ENCODE results near the gene PCED1A. TPM values are rescaled to one million over a fixed set of nuclear protein-coding genes. Genes with fewer than 3 reads are reported as not detected.

The PCED1A gene
- total RNA-seq, 6 donors from 2014 or later, result 28.7 to 185 (median 49.1) TPM

- no peak for ATAC-seq (ENCODE audit: low FRiP score in 2 of 2)
Observed at GRCh38 chr20:2829376-2829775, 11.1 kb downstream of the PCED1A start.

GRCh38 chr20:2826655-2827054 lies 13.8 kb downstream of the PCED1A start:
- H3K9me3 ChIP-seq, result no peaks in the 10 kb centered on the region
- H3K4me1 ChIP-seq, result peaks cover 0 to 2% (median 0%) of the 10 kb centered on the region in 4 donors
- TF ChIP-seq POLR2A (IDR thresholded peaks at IDR 0.05) (no peak), POLR2AphosphoS5 (IDR thresholded peaks at IDR 0.05) (no peak), EP300 (IDR thresholded peaks at IDR 0.05) (no peak), CTCF (IDR thresholded peaks at IDR 0.05) (no peak)
- H3K36me3 ChIP-seq, result no peaks in the 10 kb centered on the region
- DNase-seq (no peak), ATAC-seq (ENCODE audit: low FRiP score in 2 of 2) (no peak)
- WGBS, 2 donors, result 86 to 89% methylated on average over 4 of the region's 4 CpGs
- H3K27me3 ChIP-seq, result peaks cover 0 to 6% (median 0%) of the 10 kb centered on the region in 4 donors
- H3K4me3 ChIP-seq, result no peak overlapping the region
- H3K27ac ChIP-seq, result no peak overlapping the region

More at GRCh38 chr20:2829376-2829775, 11.1 kb downstream of the PCED1A start:
- 65 to 76% methylated on average over 6 of the region's 6 CpGs for WGBS, 2 donors
- H3K27me3 ChIP-seq, result no peaks in the 10 kb centered on the region
- no peaks in the 10 kb centered on the region for H3K36me3 ChIP-seq
- TF ChIP-seq POLR2AphosphoS5 (IDR thresholded peaks at IDR 0.05), result no peak
- TF ChIP-seq EP300 (IDR thresholded peaks at IDR 0.05), result no peak
- no peak for TF ChIP-seq POLR2A (IDR thresholded peaks at IDR 0.05)
- no peak for TF ChIP-seq CTCF (IDR thresholded peaks at IDR 0.05)
- no peak for DNase-seq
- no peak overlapping the region for H3K27ac ChIP-seq
- H3K9me3 ChIP-seq, result no peaks in the 10 kb centered on the region
- H3K4me1 ChIP-seq, result peaks cover 0 to 4% (median 2%) of the 10 kb centered on the region in 4 donors
- no peak overlapping the region for H3K4me3 ChIP-seq

GRCh38 chr20:2825761-2826160 lies 14.7 kb downstream of the PCED1A start:
- H3K27me3 ChIP-seq, result peaks cover 2 to 15% (median 8%) of the 10 kb centered on the region in 4 donors

GRCh38 chr20:2822073-2822472 lies 18.4 kb downstream of the PCED1A start:
- no peak for TF ChIP-seq POLR2AphosphoS5 (IDR thresholded peaks at IDR 0.05)
- TF ChIP-seq CTCF (IDR thresholded peaks at IDR 0.05), result no peak
- TF ChIP-seq POLR2A (IDR thresholded peaks at IDR 0.05), result no peak
- no peak for TF ChIP-seq EP300 (IDR thresholded peaks at IDR 0.05)
- peaks cover 2 to 21% (median 13%) of the 10 kb centered on the region in 4 donors for H3K27me3 ChIP-seq
- ATAC-seq (ENCODE audit: low FRiP score in 2 of 2) (no peak), DNase-seq (no peak)
- no peak overlapping the region for H3K4me3 ChIP-seq
- 17 to 23% methylated on average over 2 to 5 of the region's 5 CpGs for WGBS, 2 donors
- H3K27ac ChIP-seq, result no peak overlapping the region
- peaks cover 0 to 17% (median 0%) of the 10 kb centered on the region in 4 donors for H3K4me1 ChIP-seq
- H3K9me3 ChIP-seq, result no peaks in the 10 kb centered on the region
- H3K36me3 ChIP-seq, result no peaks in the 10 kb centered on the region

More at GRCh38 chr20:2825761-2826160, 14.7 kb downstream of the PCED1A start:
- DNase-seq (no peak), ATAC-seq (ENCODE audit: low FRiP score in 2 of 2) (no peak)
- Histone ChIP-seq H3K27ac (no peak overlapping the region), H3K9me3 (no peaks in the 10 kb centered on the region), H3K36me3 (no peaks in the 10 kb centered on the region), H3K4me3 (no peak overlapping the region), H3K4me1 (peaks cover 0 to 11% (median 0%) of the 10 kb centered on the region in 4 donors)
- 80 to 88% methylated on average over 2 of the region's 2 CpGs for WGBS, 2 donors
- TF ChIP-seq EP300 (IDR thresholded peaks at IDR 0.05) (no peak), POLR2A (IDR thresholded peaks at IDR 0.05) (no peak), CTCF (IDR thresholded peaks at IDR 0.05) (no peak), POLR2AphosphoS5 (IDR thresholded peaks at IDR 0.05) (no peak)
